ENCODE results near the gene POLA1.

GRCh38 chrX:24799078-24799477, 105.4 kb downstream of the POLA1 start:
- TF ChIP-seq CTCF (IDR thresholded peaks at IDR 0.05) (no peak), POLR2A (IDR thresholded peaks at IDR 0.05) (no peak)

Measured in testis (tissue), 2 donors.